ENCODE measurements around the gene MPP1.

- TF ChIP-seq POLR2A (IDR thresholded peaks at IDR 0.05; ENCODE audit: control extremely low read depth in 1 of 2, low read depth in 2 of 2, low read length in 2 of 2) (no peak), MAX (IDR thresholded peaks at IDR 0.05) (no peak), CTCF (IDR thresholded peaks at IDR 0.05; ENCODE audit: control extremely low read depth in 1 of 3, insufficient read depth in 1 of 3, low read depth in 1 of 3, low read length in 3 of 3) (no peak), RNF2 (IDR thresholded peaks at IDR 0.05; ENCODE audit: borderline replicate concordance, low read depth, low read length, missing control alignments, poor library complexity, severe bottlenecking) (no peak), CEBPB (IDR thresholded peaks at IDR 0.05; ENCODE audit: low read depth, low read length) (no peak), JUN (IDR thresholded peaks at IDR 0.05; ENCODE audit: low read depth, low read length) (no peak), CREB1 (IDR thresholded peaks at IDR 0.05) (no peak), YY1 (IDR thresholded peaks at IDR 0.05; ENCODE audit: low read depth, low read length) (no peak), EZH2 (IDR thresholded peaks at IDR 0.05; ENCODE audit: low read depth, low read length, severe bottlenecking) (no peak), GTF2F1 (IDR thresholded peaks at IDR 0.05; ENCODE audit: borderline replicate concordance, low read depth, low read length) (no peak)
Measured at GRCh38 chrX:154804957-154805695, at the start of gene MPP1.

Measured in H1 (cell line).